ENCODE data around the gene AQP12A.

AQP12A gene

DNA sequence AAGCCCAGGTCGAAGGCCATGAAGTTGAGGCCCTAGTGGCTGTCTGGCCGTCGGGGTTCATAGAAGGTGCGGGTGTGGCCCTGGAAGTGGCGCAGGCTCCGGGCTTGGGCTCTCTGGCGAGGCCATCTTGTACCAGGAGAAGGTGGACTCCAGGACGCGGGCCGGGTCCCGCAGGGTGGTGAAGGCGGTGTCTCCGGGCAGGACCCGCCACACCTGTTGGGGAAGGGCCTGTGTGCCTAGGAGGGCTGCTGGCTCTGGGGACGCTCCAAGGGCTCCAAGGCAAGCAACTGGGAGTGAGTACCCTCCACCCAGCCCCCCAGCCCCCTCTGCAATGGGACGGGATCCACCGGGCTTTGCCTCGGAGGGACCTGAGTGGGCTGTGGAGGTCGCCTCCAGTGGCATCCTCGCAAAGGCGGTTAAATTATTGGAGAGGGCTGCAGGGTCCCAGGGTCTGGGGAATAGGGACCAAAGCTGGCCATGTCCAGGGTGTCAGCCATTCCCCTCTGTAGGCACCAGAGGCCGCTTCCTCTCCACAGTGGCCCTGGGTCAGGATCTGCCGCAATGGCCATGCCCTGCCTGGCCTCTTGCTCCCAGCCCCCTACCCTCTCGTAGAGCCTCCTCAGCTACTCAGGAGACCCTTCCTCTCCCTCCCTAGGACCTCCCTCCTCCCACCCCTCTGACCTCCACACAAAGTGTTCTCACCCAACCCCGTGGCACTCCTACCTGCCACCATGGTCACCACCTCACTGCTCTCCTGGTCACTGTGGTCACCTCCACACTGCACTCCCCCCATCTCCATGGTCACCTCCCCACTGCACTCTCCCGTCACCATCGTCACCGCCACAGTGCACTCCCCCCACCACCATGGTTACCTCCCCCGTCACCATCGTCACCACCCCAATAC lies 10.3 kb downstream of the AQP12A start:
- H3K4me1 ChIP-seq (ENCODE audit: insufficient read depth, low read length), result peaks cover 6% of the 10 kb centered on the region; the same call in 1 of the 2 replicates
- H3K4me3 ChIP-seq (ENCODE audit: low read depth in 1 of 2, low read length in 2 of 2), result no peak overlapping the region
- DNase-seq (no peak), ATAC-seq (ENCODE audit: insufficient read depth, low read depth) (no peak)
- peaks cover 27% of the 10 kb centered on the region for H3K27me3 ChIP-seq (ENCODE audit: insufficient read depth, low read length, poor library complexity)
- no peaks in the 10 kb centered on the region for H3K9me3 ChIP-seq (ENCODE audit: insufficient read depth, low read length, severe bottlenecking)
- H2AFZ ChIP-seq (ENCODE audit: low read depth, low read length), result no peak overlapping the region
- H3K27ac ChIP-seq (ENCODE audit: low read length), result no peak overlapping the region
- H3K79me2 ChIP-seq (ENCODE audit: insufficient read depth, low read length), result no peaks in the 10 kb centered on the region
- TF ChIP-seq EZH2 (IDR thresholded peaks at IDR 0.05; ENCODE audit: borderline replicate concordance, low read depth, low read length, severe bottlenecking), result no peak
- TF ChIP-seq, protein P1, sequence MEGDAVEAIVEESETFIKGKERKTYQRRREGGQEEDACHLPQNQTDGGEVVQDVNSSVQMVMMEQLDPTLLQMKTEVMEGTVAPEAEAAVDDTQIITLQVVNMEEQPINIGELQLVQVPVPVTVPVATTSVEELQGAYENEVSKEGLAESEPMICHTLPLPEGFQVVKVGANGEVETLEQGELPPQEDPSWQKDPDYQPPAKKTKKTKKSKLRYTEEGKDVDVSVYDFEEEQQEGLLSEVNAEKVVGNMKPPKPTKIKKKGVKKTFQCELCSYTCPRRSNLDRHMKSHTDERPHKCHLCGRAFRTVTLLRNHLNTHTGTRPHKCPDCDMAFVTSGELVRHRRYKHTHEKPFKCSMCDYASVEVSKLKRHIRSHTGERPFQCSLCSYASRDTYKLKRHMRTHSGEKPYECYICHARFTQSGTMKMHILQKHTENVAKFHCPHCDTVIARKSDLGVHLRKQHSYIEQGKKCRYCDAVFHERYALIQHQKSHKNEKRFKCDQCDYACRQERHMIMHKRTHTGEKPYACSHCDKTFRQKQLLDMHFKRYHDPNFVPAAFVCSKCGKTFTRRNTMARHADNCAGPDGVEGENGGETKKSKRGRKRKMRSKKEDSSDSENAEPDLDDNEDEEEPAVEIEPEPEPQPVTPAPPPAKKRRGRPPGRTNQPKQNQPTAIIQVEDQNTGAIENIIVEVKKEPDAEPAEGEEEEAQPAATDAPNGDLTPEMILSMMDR (IDR thresholded peaks at IDR 0.05; ENCODE audit: borderline replicate concordance, extremely low read depth, low read length, poor library complexity, severe bottlenecking), result no peak
- no peaks in the 10 kb centered on the region for H3K36me3 ChIP-seq (ENCODE audit: insufficient read depth, low read length)
- H3K9ac ChIP-seq (ENCODE audit: low read depth, low read length), result no peak overlapping the region
- H4K20me1 ChIP-seq (ENCODE audit: insufficient read depth, low read length), result peaks cover 8% of the 10 kb centered on the region
- H3K4me2 ChIP-seq (ENCODE audit: insufficient read depth, low read length), result no peak overlapping the region

DNA sequence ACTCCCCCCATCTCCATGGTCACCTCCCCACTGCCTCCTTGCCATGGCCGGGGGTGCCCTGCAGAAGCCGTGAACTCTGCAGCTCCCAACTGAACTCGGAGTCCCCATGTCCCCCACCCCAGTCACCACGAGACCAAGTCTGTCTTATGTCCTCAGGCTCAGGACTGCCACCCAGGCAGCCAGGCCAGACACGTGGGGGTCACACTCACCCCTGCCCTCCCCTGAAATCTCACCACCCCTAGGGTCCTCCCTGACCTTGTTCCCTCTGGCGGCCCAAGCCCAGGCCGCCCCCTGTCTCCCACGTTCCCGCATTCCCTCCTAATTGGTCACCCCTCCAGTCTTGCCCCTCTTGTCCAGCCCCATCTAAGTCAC lies 11.0 kb downstream of the AQP12A start:
- peaks cover 33% of the 10 kb centered on the region for H3K27me3 ChIP-seq (ENCODE audit: insufficient read depth, low read length, poor library complexity)
- H3K79me2 ChIP-seq (ENCODE audit: insufficient read depth, low read length), result no peaks in the 10 kb centered on the region
- no peak overlapping the region for H3K4me3 ChIP-seq (ENCODE audit: low read depth in 1 of 2, low read length in 2 of 2)
- no peak overlapping the region for H3K9ac ChIP-seq (ENCODE audit: low read depth, low read length)
- no peak overlapping the region for H2AFZ ChIP-seq (ENCODE audit: low read depth, low read length)
- peaks cover 6% of the 10 kb centered on the region; the same call in 1 of the 2 replicates for H3K4me1 ChIP-seq (ENCODE audit: insufficient read depth, low read length)
- H3K27ac ChIP-seq (ENCODE audit: low read length), result no peak overlapping the region
- DNase-seq, result no peak
- H4K20me1 ChIP-seq (ENCODE audit: insufficient read depth, low read length), result peaks cover 8% of the 10 kb centered on the region
- TF ChIP-seq, protein P1 (IDR thresholded peaks at IDR 0.05; ENCODE audit: borderline replicate concordance, extremely low read depth, low read length, poor library complexity, severe bottlenecking), result no peak
- TF ChIP-seq EZH2 (IDR thresholded peaks at IDR 0.05; ENCODE audit: borderline replicate concordance, low read depth, low read length, severe bottlenecking), result no peak
- no peak overlapping the region for H3K4me2 ChIP-seq (ENCODE audit: insufficient read depth, low read length)
- H3K9me3 ChIP-seq (ENCODE audit: insufficient read depth, low read length, severe bottlenecking), result no peaks in the 10 kb centered on the region
- H3K36me3 ChIP-seq (ENCODE audit: insufficient read depth, low read length), result no peaks in the 10 kb centered on the region
- no peak for ATAC-seq (ENCODE audit: insufficient read depth, low read depth)

DNA sequence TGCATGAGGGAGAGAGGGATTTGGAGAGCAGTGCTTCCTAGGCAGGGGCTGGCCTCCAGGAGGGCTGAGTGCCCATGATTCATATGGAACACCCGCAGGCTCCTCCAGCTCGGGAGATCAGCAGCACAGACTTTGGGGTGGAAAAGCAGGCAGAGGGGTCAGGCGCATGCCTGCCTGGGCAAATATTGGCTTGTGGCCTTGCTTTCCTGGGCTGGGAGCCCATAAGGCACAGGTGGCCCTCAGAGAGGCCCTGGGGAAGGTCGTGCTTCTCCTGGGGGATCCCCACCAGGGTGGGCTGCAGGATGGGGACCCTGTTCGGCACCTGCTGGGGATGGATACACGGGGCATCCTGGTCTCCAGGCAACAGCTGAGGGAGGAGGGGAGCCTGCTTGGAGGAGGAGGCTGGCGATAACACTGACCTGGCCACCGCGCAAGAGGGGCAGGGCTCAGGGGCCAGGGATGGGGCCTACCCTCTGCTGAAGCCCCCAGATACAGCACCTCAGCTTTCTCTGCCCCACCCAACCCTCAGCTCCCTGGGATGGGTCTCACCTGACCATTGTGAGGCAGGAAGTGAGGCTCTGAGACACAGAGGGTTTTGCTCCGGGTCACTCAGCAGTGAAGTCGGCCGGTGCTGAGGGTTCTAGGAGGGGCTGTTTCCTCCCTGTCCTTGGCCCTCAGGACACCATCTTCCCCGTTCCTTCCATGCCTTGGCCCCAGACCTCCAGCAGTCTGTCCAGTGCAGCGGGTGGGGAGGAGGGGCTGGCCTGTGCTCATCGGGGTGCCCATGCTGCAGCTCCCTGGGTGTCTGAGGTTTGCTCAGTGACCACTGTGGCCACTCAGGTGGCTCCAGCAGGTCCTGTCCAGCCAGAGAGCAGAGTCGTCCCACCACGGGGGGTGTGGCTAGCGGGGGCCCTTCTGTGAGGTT lies 12.0 kb downstream of the AQP12A start:
- Histone ChIP-seq H3K27me3 (ENCODE audit: insufficient read depth, low read length, poor library complexity) (peaks cover 36% of the 10 kb centered on the region), H3K27ac (ENCODE audit: low read length) (no peak overlapping the region), H4K20me1 (ENCODE audit: insufficient read depth, low read length) (peaks cover 8% of the 10 kb centered on the region), H3K4me2 (ENCODE audit: insufficient read depth, low read length) (no peak overlapping the region), H3K36me3 (ENCODE audit: insufficient read depth, low read length) (no peaks in the 10 kb centered on the region), H3K9ac (ENCODE audit: low read depth, low read length) (no peak overlapping the region), H3K9me3 (ENCODE audit: insufficient read depth, low read length, severe bottlenecking) (no peaks in the 10 kb centered on the region), H3K4me3 (ENCODE audit: low read depth in 1 of 2, low read length in 2 of 2) (no peak overlapping the region), H3K79me2 (ENCODE audit: insufficient read depth, low read length) (no peaks in the 10 kb centered on the region), H2AFZ (ENCODE audit: low read depth, low read length) (no peak overlapping the region), H3K4me1 (ENCODE audit: insufficient read depth, low read length) (peaks cover 6% of the 10 kb centered on the region; the same call in 1 of the 2 replicates)
- no peak for DNase-seq
- ATAC-seq (ENCODE audit: insufficient read depth, low read depth), result no peak
- TF ChIP-seq, protein P1 (IDR thresholded peaks at IDR 0.05; ENCODE audit: borderline replicate concordance, extremely low read depth, low read length, poor library complexity, severe bottlenecking), result no peak
- TF ChIP-seq EZH2 (IDR thresholded peaks at IDR 0.05; ENCODE audit: borderline replicate concordance, low read depth, low read length, severe bottlenecking), result no peak
